Heart right ventricle (tissue), 16 donors: ENCODE data around the gene PMM2. TPM values are rescaled to one million over a fixed set of nuclear protein-coding genes. Genes with fewer than 3 reads are reported as not detected.

ENCODE experiments used
- ATAC-seq, 8 donors: fragments of 200-7000 bp; cut with Tn5 transposase; one replicate each; pipeline ENCODE4 v1.9.1; 2020; ENCODE audit warnings: mild to moderate bottlenecking in 8 of 8, moderate library complexity in 8 of 8, moderate number of reproducible peaks in 1 of 8
- DNase-seq, 2 donors: peaks; one replicate each; pipeline ENCODE4 v3.0.0-alpha.2; 2020
- H3K27ac ChIP-seq, 10 donors: fragments of 200-600 bp; sonication (generic) in 2 of 10; one replicate each; pipeline versions ENCODE4 v1.5.0 to v1.8.0; 2020 to 2022; ENCODE audit warnings: mild to moderate bottlenecking in 3 of 10
- H3K27me3 ChIP-seq, 7 donors: fragments of 200-600 bp; one replicate each; pipeline ENCODE4 v1.8.0; 2021 to 2022; ENCODE audit warnings: mild to moderate bottlenecking in 2 of 7
- H3K36me3 ChIP-seq, 9 donors: fragments of 200-600 bp; sonication (generic) in 1 of 9; one replicate each; pipeline versions ENCODE4 v1.5.0 to v1.8.0; 2020 to 2022; ENCODE audit warnings: mild to moderate bottlenecking in 2 of 9
- H3K4me1 ChIP-seq, 9 donors: fragments of 200-600 bp; sonication (generic) in 1 of 9; one replicate each; pipeline versions ENCODE4 v1.5.0 to v1.8.0; 2020 to 2022; ENCODE audit warnings: mild to moderate bottlenecking in 4 of 9
- H3K4me3 ChIP-seq, 10 donors: fragments of 200-600 bp; sonication (generic) in 2 of 10; one replicate each; pipeline versions ENCODE4 v1.5.0 to v1.8.0; 2020 to 2022; ENCODE audit warnings: mild to moderate bottlenecking in 7 of 10, moderate library complexity in 2 of 10
- H3K9me3 ChIP-seq, 11 donors: fragments of 200-600 bp in 10 of 11; sonication (generic) in 2 of 11; one replicate each; pipeline versions ENCODE4 v1.5.0 to v1.8.0; 2013 to 2022; ENCODE audit warnings: mild to moderate bottlenecking in 2 of 11, control low read depth in 1 of 11, moderate library complexity in 1 of 11
- WGBS, 2 donors: extraction: QIAGEN DNeasy Blood & Tissue Kit; methylation state at CpG; one replicate each; pipeline ENCODE4 v1.1.7; 2013; ENCODE audit warnings: inconsistent platforms in 1 of 2; 5-methylcytosine and 5-hydroxymethylcytosine counted together
- intact Hi-C, 10 donors: fragments of 100-400 bp; cut with DNase I; formaldehyde crosslinking; loops; one replicate each; pipeline versions ENCODE4 v1.11.1 to v1.14.2; 2022
- polyA plus RNA-seq, 2 donors: library from polyadenylated mRNA; stranded (reverse); fragments of 200-250 nt; gene quantifications; one replicate each; pipeline ENCODE4 v1.2.3, GENCODE V29; 2013
- total RNA-seq, 10 donors: library from RNA; stranded (reverse); fragmentation: NEBNext Ultra II Directional in 3 of 10; extraction: Animal tissue kit (Norgen Biotek cat#: 25700) in 3 of 10; gene quantifications; one replicate each; pipeline versions ENCODE4 v1.2.1 to v1.2.4, GENCODE V29; 2021 to 2023
- TF ChIP-seq, protein P1 (sequence below), 9 donors: fragments of 200-600 bp; sonication (generic) in 2 of 9; IDR thresholded peaks; one replicate each; pipeline versions ENCODE4 v1.5.0 to v1.8.0; 2021 to 2022; ENCODE audit warnings: antibody characterized with exemption in 9 of 9, mild to moderate bottlenecking in 5 of 9, moderate library complexity in 1 of 9
- donor health status: Arrhythmogenic right ventricular cardiomyopathy.
- donor health status: ischemic (EF 13 %, LVEDD 7.1; RV severe dilation, severe dysfunction).
- donor health status: healthy with polysubstance abuse.
- donor health status: DM: no; HTN: yes; CAD: no.
- donor health status: DM: no; HTN: no; CAD: no.
- donor health status: ischemic (EF 25% LVEDD 6.9; RV normal size, moderate dysfunction).
- donor health status: ischemic (EF 25% LVEDD 5.7; RV mildly dilated, moderate dysfunction).
- donor health status: healthy.
- donor health status: DM: yes; HTN: yes; CAD: no.
- donor health status: Ischemic cardiomyopathy.
- donor health status: ischemic (EF 35%, LVEDD 5.7; RV mildly dilated, moderate dysfunction).
- donor health status: nonischemic (EF 11% LVEDD 7.7; RV severe dilation, severe dysfunction).
- donor health status: DM: yes; HTN: yes; CAD: no.
- donor health status: PGD.
- donor health status: ischemic (EF 29% LVEDD 5.4; RV normal size, mild dysfunction).
- donor health status: nonischemic (EF 23%, LVEDD 6.1; RV moderate dilation, normal function).

PMM2 gene
- total and polyA plus RNA-seq, 12 donors = 9.4 to 25.9 (median 13.9) TPM

GRCh38 chr16:8863594-8864424 is 66.2 kb downstream of the PMM2 start:
- TF ChIP-seq, protein P1, sequence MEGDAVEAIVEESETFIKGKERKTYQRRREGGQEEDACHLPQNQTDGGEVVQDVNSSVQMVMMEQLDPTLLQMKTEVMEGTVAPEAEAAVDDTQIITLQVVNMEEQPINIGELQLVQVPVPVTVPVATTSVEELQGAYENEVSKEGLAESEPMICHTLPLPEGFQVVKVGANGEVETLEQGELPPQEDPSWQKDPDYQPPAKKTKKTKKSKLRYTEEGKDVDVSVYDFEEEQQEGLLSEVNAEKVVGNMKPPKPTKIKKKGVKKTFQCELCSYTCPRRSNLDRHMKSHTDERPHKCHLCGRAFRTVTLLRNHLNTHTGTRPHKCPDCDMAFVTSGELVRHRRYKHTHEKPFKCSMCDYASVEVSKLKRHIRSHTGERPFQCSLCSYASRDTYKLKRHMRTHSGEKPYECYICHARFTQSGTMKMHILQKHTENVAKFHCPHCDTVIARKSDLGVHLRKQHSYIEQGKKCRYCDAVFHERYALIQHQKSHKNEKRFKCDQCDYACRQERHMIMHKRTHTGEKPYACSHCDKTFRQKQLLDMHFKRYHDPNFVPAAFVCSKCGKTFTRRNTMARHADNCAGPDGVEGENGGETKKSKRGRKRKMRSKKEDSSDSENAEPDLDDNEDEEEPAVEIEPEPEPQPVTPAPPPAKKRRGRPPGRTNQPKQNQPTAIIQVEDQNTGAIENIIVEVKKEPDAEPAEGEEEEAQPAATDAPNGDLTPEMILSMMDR (IDR thresholded peaks at IDR 0.05) = peak in 2 of 9 donors; percentile 7 to 10

GRCh38 chr16:8864480-8865110 is 67.0 kb downstream of the PMM2 start:
- TF ChIP-seq, protein P1 (IDR thresholded peaks at IDR 0.05) = no peak
- H3K4me1 ChIP-seq = peaks cover 26 to 90% (median 69%) of the 10 kb centered on the region in 9 donors
- WGBS, 2 donors = 25 to 35% methylated on average over 13 of the region's 13 CpGs
- H3K27me3 ChIP-seq = no peaks in the 10 kb centered on the region
- peak in 1 of 2 donors; percentile 52 for DNase-seq
- no peaks in the 10 kb centered on the region for H3K9me3 ChIP-seq
- peak overlapping the region in 4 of 10 donors; percentile 6 to 14 (median 10) for H3K4me3 ChIP-seq
- no peaks in the 10 kb centered on the region for H3K36me3 ChIP-seq
- intact Hi-C loops = loop anchor here in 3 of 10 donors (5.0 kb wide), 1 partner anchor 67 kb away; the partner anchor contains the start of genes PMM2 (in 3 of the 3) and TMEM186 (in 3 of the 3)
- H3K27ac ChIP-seq = peak overlapping the region in 9 of 10 donors; percentile 1 to 96 (median 85)
- no peak for ATAC-seq

More at GRCh38 chr16:8863594-8864424, 66.2 kb downstream of the PMM2 start:
- intact Hi-C loops = no loop called here
- H3K4me3 ChIP-seq = peak overlapping the region in 1 of 10 donors; percentile 10
- no peaks in the 10 kb centered on the region for H3K9me3 ChIP-seq
- H3K27ac ChIP-seq = peak overlapping the region in 9 of 10 donors; percentile 20 to 96 (median 85)
- peaks cover 26 to 85% (median 70%) of the 10 kb centered on the region in 9 donors for H3K4me1 ChIP-seq
- H3K36me3 ChIP-seq = peaks cover 0 to 6% (median 0%) of the 10 kb centered on the region in 9 donors
- 62 to 69% methylated on average over 17 of the region's 17 CpGs for WGBS, 2 donors
- no peaks in the 10 kb centered on the region for H3K27me3 ChIP-seq
- ATAC-seq (peak; percentile 5 to 50 (median 25)), DNase-seq (peak in 1 of 2 donors; percentile 54)

DNA sequence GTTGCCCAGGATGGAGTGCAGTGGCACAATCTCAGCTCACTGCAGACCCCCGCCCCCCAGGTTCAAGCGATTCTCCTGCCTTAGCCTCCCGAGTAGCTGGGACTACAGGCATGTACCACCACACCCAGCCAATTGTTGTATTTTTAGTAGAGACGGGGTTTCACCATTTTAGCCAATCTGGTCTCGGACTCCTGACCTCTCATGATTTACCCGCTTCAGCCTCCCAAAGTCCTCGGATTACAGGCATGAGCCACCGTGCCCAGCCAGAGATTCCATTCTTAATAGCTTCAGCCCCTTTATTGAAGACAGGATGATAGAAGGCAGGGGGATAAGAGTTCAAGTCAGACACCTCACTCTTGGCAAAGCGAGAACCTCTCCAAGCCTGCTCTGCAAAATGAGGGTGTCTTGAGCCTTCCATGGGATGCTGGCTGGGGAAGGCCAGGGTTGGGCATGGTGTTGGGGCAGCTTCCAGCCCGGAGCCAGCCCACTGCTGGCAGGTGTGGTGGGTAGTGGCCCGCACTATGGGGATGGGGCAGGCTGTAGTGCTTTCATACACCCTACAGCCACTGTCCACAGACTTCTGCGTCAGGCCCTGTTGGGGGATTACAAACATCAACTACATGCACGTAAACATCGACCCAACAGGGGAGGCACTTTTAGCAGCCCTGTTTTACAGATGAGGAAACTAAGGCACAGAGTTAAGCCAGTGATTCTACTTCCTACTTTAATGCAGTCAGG is 67.7 kb downstream of the PMM2 start:
- H3K4me3 ChIP-seq = peak overlapping the region in 1 of 10 donors; percentile 14
- 88 to 89% methylated on average over 14 of the region's 14 CpGs for WGBS, 2 donors
- intact Hi-C loops = loop anchor here in 3 of 10 donors (5.0 kb wide), 1 partner anchor 68 kb away; the partner anchor contains the start of genes PMM2 (in 3 of the 3) and TMEM186 (in 3 of the 3)
- H3K27me3 ChIP-seq = no peaks in the 10 kb centered on the region
- H3K36me3 ChIP-seq = no peaks in the 10 kb centered on the region
- H3K9me3 ChIP-seq = no peaks in the 10 kb centered on the region
- no peak for ATAC-seq
- DNase-seq = no peak
- peak overlapping the region in 8 of 10 donors; percentile 83 to 96 (median 86) for H3K27ac ChIP-seq
- TF ChIP-seq, protein P1 (IDR thresholded peaks at IDR 0.05) = no peak
- peaks cover 26 to 84% (median 69%) of the 10 kb centered on the region in 9 donors for H3K4me1 ChIP-seq
